HEK293T (cell line): ENCODE results near the gene HSCB.
A peak's percentile ranks its signal among the peaks of the same experiment; 100 is the strongest.
"Not testable (repeated sequence)": the region's sequence is repeated elsewhere in the genome, so short reads cannot be mapped to it uniquely, and the experiment has no call there.

Source experiments
- CTCF ChIA-PET: fragments of 350-600 bp; formaldehyde crosslinking; extraction: SDS; loops from one replicate; lab custom pipeline; 2021; ENCODE audit warnings: antibody characterized with exemption, inconsistent platforms; lab: Yijun Ruan, JAX
- POLR2A ChIA-PET: fragments of 350-600 bp; formaldehyde crosslinking; extraction: SDS; loops from one replicate; lab custom pipeline; 2020; ENCODE audit warnings: antibody characterized with exemption, inconsistent platforms; lab: Yijun Ruan, JAX
- DNase-seq: peaks from one replicate; pipeline ENCODE4 v3.0.0; 2012; ENCODE audit warnings: mixed read lengths; ENCODE audit errors: extremely low spot score
- ARNT ChIP-seq: fragments of 450-650 bp; IDR thresholded peaks from 2 replicates; pipeline ENCODE4 v1.6.1; 2017; ENCODE audit warnings: mild to moderate bottlenecking
- BHLHE40 ChIP-seq: fragments of 450-650 bp; IDR thresholded peaks from 2 replicates; pipeline ENCODE4 v1.6.1; 2016; ENCODE audit warnings: mild to moderate bottlenecking, moderate library complexity, borderline replicate concordance
- CTBP1 ChIP-seq: fragments of 450-650 bp; IDR thresholded peaks from 2 replicates; pipeline ENCODE4 v1.6.1; 2016; ENCODE audit warnings: borderline replicate concordance
- ELF4 ChIP-seq: fragments of 450-650 bp; IDR thresholded peaks from 2 replicates; pipeline ENCODE4 v1.6.1; 2017; ENCODE audit warnings: antibody characterized with exemption
- FOXA1 ChIP-seq: fragments of 450-650 bp; IDR thresholded peaks from 2 replicates; pipeline ENCODE4 v1.6.1; 2016; ENCODE audit warnings: mild to moderate bottlenecking
- FOXK2 ChIP-seq: fragments of 450-650 bp; IDR thresholded peaks from 2 replicates; pipeline ENCODE4 v1.6.1; 2016; ENCODE audit warnings: mild to moderate bottlenecking
- FOXM1 ChIP-seq: fragments of 450-650 bp; IDR thresholded peaks from 2 replicates; pipeline ENCODE4 v1.6.1; 2017; ENCODE audit warnings: mild to moderate bottlenecking, borderline replicate concordance
- HDGF ChIP-seq: fragments of 450-650 bp; IDR thresholded peaks from 2 replicates; pipeline ENCODE4 v1.6.1; 2017; ENCODE audit warnings: antibody characterized with exemption, borderline replicate concordance
- L3MBTL2 ChIP-seq: fragments of 450-650 bp; conservative IDR thresholded peaks from 2 replicates; pipeline ENCODE4 v1.6.1; 2016; ENCODE audit warnings: mild to moderate bottlenecking
- LEF1 ChIP-seq: fragments of 450-650 bp; IDR thresholded peaks from 2 replicates; pipeline ENCODE4 v1.6.1; 2017; ENCODE audit warnings: mild to moderate bottlenecking, borderline replicate concordance
- NFRKB ChIP-seq: fragments of 450-650 bp; IDR thresholded peaks from 2 replicates; pipeline ENCODE4 v1.6.1; 2016; ENCODE audit warnings: mild to moderate bottlenecking, moderate library complexity
- SP1 ChIP-seq: fragments of 450-650 bp; IDR thresholded peaks from 2 replicates; pipeline ENCODE4 v1.6.1; 2017
- SUZ12 ChIP-seq: fragments of 450-650 bp; IDR thresholded peaks from 2 replicates; pipeline ENCODE4 v1.6.1; 2016; ENCODE audit warnings: mild to moderate bottlenecking
- TARDBP ChIP-seq: fragments of 450-650 bp; IDR thresholded peaks from 2 replicates; pipeline ENCODE4 v1.6.1; 2016
- ZNF384 ChIP-seq: fragments of 450-650 bp; IDR thresholded peaks from 2 replicates; pipeline ENCODE4 v1.6.1; 2016
- TF ChIP-seq, protein P1 (sequence below): fragments of 450-650 bp; IDR thresholded peaks from 2 replicates; pipeline ENCODE4 v1.6.1; 2016

Gene HSCB, protein sequence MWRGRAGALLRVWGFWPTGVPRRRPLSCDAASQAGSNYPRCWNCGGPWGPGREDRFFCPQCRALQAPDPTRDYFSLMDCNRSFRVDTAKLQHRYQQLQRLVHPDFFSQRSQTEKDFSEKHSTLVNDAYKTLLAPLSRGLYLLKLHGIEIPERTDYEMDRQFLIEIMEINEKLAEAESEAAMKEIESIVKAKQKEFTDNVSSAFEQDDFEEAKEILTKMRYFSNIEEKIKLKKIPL

DNA sequence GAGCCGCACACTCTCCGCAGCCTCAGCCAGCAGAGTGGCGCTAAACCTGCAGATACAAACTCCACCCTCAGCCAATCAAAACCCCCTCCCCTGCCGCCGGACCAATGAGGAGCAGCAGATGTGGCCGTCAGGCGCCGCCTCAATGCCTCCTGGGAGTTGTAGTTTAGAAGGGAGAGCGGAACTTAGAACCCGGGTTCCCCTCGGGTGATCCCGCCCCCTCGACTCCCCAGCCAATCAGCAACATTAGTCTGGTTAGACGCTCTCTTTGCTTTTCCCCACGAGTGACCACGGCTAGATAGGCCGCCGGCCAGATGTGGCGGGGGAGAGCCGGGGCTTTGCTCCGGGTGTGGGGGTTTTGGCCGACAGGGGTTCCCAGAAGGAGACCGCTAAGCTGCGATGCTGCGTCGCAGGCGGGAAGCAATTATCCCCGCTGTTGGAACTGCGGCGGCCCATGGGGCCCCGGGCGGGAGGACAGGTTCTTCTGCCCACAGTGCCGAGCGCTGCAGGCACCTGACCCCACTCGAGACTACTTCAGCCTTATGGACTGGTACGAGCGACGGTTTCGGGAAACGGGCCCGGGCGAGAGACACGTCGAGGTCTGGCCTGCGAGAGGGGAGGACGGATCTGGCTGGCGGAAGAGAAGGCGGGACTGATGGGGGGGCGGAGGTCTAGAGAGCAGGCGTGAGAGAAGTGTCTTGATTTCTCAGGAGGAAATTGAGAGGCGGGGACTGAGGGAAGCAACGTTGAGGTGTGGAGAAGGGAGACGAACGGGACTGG lies at the start of gene HSCB, which contains the start of gene CHEK2:
TSS of gene HSCB (plus strand) at position 255 of the 777 bp plus-strand sequence. CDS start at position 312, 57 bp downstream.
TSS of gene CHEK2 (minus strand) at position 36 of the 777 bp plus-strand sequence. CDS start 7,099 bp downstream, outside the sequence.
- ChIA-PET CTCF (no interaction called here), POLR2A (interaction anchor here (1.0 to 1.7 kb wide), 6 partner anchors 11 to 63 kb away, joined by 3 to 10 read pairs (median 4); partner anchors contain the start of genes CCDC117 and XBP1)
- peak; percentile 99 for DNase-seq
- TF ChIP-seq ZNF384 (no peak), NFRKB (no peak), FOXM1 (peak; percentile 93), L3MBTL2 (peak; percentile 43)
- TF ChIP-seq, protein P1, sequence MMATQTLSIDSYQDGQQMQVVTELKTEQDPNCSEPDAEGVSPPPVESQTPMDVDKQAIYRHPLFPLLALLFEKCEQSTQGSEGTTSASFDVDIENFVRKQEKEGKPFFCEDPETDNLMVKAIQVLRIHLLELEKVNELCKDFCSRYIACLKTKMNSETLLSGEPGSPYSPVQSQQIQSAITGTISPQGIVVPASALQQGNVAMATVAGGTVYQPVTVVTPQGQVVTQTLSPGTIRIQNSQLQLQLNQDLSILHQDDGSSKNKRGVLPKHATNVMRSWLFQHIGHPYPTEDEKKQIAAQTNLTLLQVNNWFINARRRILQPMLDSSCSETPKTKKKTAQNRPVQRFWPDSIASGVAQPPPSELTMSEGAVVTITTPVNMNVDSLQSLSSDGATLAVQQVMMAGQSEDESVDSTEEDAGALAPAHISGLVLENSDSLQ, result peak; percentile 93

DNA sequence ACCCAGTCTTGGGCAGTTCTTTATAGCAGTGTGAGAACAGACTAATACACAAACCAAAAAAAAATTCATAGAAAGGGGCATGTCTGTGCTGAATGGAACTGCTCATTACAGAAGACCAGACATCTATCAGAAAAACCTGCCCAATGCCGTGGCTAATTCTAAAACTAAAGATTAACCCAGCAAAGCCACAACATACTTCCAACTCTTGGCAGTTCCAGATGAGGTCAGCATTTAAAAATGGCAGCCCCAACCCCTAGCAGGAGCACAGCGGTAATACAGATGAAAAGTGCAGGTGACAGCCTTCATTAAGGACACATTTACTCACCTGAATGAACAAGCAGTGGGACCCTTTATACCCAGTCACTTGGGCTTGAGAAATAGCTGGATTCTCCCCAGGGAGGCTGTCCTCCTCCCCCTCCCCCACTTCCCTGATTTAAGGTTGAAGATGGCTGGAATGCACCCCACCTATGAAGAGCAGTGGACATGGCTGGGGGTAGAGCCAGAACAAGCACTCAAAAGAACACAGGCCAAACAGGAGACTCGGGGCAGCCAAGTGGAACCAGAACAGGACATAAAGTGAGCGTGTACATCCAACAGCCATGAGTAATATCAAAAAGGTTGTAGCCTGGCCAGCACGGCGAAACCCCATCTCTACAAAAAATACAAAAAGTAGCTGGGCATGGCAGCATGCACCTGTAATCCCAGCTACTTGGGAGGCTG lies 48.6 kb upstream of the HSCB start:
- POLR2A ChIA-PET, CTCF ChIA-PET, DNase-seq: not testable (repeated sequence)

DNA sequence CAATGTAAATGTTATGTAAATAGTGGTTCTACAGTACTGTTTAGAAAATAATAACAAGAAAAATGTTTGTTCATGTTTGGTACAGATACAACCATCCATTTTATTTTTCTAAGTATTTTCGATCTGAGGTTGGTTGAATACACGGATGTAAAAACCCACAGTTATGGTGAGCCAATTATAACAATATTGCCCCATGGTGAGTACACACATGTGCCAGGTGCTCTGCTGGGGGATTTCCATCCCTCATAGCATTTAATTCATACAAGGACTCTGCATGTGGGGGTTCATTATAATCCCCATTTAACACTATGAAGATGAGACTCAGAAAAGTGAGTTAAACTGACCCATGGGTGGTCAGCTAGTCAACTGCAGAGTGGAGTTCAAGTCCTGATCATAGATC lies 38.9 kb upstream of the HSCB start:
- TF ChIP-seq FOXK2 (no peak), LEF1 (no peak)
- DNase-seq, result no peak
- POLR2A ChIA-PET, result no interaction called here
- CTCF ChIA-PET, result no interaction called here

DNA sequence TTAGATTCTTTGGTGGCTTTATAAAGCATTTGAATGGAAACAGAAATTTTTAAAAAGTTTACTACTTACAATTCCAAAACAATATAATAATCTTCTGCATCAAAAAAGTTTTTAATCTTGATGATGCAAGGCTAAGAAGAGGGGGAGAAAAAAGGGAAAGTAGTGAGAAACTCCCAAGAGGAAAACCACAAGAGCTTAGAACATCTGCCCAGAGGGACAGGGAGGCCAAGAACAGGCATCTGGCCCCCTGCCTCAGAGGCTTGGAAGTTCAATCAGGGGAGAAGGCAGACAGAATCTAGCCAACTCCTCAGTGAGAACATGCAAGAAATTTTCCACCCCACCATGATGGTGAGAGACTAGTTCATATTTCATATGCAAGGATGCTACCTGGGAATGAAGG lies 38.4 kb upstream of the HSCB start:
- TF ChIP-seq FOXM1 (no peak), CTBP1 (no peak), SP1 (no peak), HDGF (no peak), TARDBP (no peak), ZNF384 (no peak), NFRKB (no peak), FOXA1 (no peak), FOXK2 (no peak), BHLHE40 (no peak), ELF4 (no peak), SUZ12 (no peak)
- TF ChIP-seq, protein P1, result no peak
- ChIA-PET CTCF (no interaction called here), POLR2A (no interaction called here)
- DNase-seq, result no peak

DNA sequence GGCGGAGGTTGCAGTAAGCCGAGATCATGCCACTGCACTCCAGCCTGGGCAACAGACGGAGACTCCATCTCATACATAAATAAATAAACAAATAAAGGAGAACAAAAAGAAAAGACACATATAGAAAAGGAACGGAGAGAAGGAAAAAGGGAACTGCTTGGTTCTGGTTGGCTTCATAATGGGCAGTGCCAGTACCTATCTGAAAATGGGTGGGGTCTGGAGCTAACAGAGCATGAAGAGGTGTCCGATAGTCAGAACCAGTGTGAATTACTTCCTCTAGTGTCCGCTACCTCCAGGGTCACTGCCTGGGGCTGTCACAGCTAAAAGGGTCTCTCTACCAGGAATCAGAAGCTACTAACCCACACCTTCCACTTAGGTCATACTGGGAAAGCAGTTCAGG lies 35.0 kb upstream of the HSCB start:
- ChIA-PET CTCF (interaction anchor here (0.7 to 1.0 kb wide), 2 partner anchors 9 kb away, joined by 3 to 5 read pairs; no protein-coding TSS in a partner anchor), POLR2A (interaction anchor here (0.6 to 0.9 kb wide), 2 partner anchors 9 to 37 kb away, joined by 3 read pairs; no protein-coding TSS in a partner anchor)
- TF ChIP-seq LEF1 (no peak), ARNT (no peak), SUZ12 (no peak), NFRKB (no peak), HDGF (no peak), L3MBTL2 (no peak), FOXM1 (no peak), CTBP1 (no peak), ELF4 (no peak), FOXA1 (no peak), FOXK2 (no peak), BHLHE40 (no peak), ZNF384 (no peak), SP1 (no peak), TARDBP (no peak)
- TF ChIP-seq, protein P1, result no peak
- no peak for DNase-seq

DNA sequence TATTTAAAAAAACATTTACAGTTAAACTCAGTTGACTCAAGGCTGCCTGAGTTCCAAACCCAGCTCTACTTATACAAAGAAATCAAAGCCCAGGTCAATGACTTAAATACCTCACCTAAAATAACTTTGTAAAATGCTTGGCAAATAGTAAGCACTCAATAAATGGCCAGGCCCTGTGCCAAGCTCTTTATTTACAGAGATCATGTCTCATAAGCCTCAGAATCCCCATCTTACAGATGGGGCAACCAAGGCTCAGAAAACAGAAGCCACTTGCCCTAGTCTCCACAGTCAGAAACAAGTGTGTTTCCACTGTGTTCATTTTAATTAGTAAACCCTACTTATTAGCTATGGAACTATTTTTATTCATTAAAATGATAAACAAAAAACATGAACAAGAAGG lies 31.7 kb upstream of the HSCB start:
- no peak for DNase-seq
- POLR2A ChIA-PET, result interaction anchor here (0.6 kb wide), 1 partner anchor 31 kb away, joined by 3 read pairs; no protein-coding TSS in a partner anchor

More for the DNA sequence above, 31.7 kb upstream of the HSCB start:
- CTCF ChIA-PET, result no interaction called here
- TF ChIP-seq, protein P1, result no peak
- no peak for TF ChIP-seq TARDBP
- no peak for TF ChIP-seq ELF4
- TF ChIP-seq L3MBTL2, result no peak
- no peak for TF ChIP-seq ZNF384
- no peak for TF ChIP-seq FOXK2
- no peak for TF ChIP-seq SUZ12
- no peak for TF ChIP-seq HDGF
- no peak for TF ChIP-seq ARNT
- no peak for TF ChIP-seq BHLHE40
- TF ChIP-seq FOXA1, result no peak
- TF ChIP-seq CTBP1, result no peak
- TF ChIP-seq FOXM1, result no peak
- no peak for TF ChIP-seq NFRKB
